Tibial nerve (tissue), 4 donors: Measurements from ENCODE around the gene NGEF. TPM values are rescaled to one million over a fixed set of nuclear protein-coding genes. Genes with fewer than 3 reads are reported as not detected.
"Not testable (repeated sequence)": the region's sequence is repeated elsewhere in the genome, so short reads cannot be mapped to it uniquely, and the experiment has no call there.

Source experiments
- DNase-seq, 2 donors: peaks; one replicate each; pipeline ENCODE4 v3.0.0-alpha.2; 2019; ENCODE audit warnings: low spot score in 2 of 2
- H3K27ac ChIP-seq, 4 donors: fragments of 200-600 bp; sonication (generic) in 3 of 4; one replicate each; pipeline ENCODE4 v1.5.1; 2017 to 2019; ENCODE audit warnings: mild to moderate bottlenecking in 1 of 4
- H3K27me3 ChIP-seq, 2 donors: fragments of 200-600 bp; sonication (generic) in 1 of 2; one replicate each; pipeline versions ENCODE4 v1.5.1 to v1.6.0; 2017 to 2019
- H3K36me3 ChIP-seq, 3 donors: fragments of 200-600 bp; sonication (generic); one replicate each; pipeline ENCODE4 v1.5.1; 2018 to 2019
- H3K4me1 ChIP-seq, 4 donors: fragments of 200-600 bp; sonication (generic) in 3 of 4; one replicate each; pipeline ENCODE4 v1.5.1; 2017 to 2019
- H3K4me3 ChIP-seq, 4 donors: fragments of 200-600 bp; sonication (generic) in 3 of 4; one replicate each; pipeline ENCODE4 v1.5.1; 2017 to 2019; ENCODE audit warnings: mild to moderate bottlenecking in 1 of 4, moderate library complexity in 1 of 4
- H3K9me3 ChIP-seq, 4 donors: fragments of 200-600 bp; sonication (generic) in 3 of 4; one replicate each; pipeline ENCODE4 v1.5.1; 2017 to 2019
- CTCF ChIP-seq, 5 experiments: fragments of 200-600 bp in 3 of 5; fragments of 450-650 bp in 2 of 5; sonication (generic) in 3 of 5; IDR thresholded peaks; one replicate each; pipeline ENCODE4 v1.5.1; 2016 to 2019; ENCODE audit warnings: antibody characterized with exemption in 5 of 5, mild to moderate bottlenecking in 3 of 5, moderate library complexity in 2 of 5
- EP300 ChIP-seq, 2 donors: sonication (generic); formaldehyde crosslinking; IDR thresholded peaks; one replicate each; pipeline ENCODE4 v1.6.1; 2017; ENCODE audit warnings: antibody characterized with exemption in 2 of 2, mild to moderate bottlenecking in 1 of 2
- POLR2A ChIP-seq, 2 donors: fragments of 450-650 bp; IDR thresholded peaks; one replicate each; pipeline ENCODE4 v1.6.1; 2017; ENCODE audit warnings: antibody characterized with exemption in 2 of 2, mild to moderate bottlenecking in 2 of 2, moderate library complexity in 2 of 2
- WGBS, 2 donors: methylation state at CpG; one replicate each; pipeline ENCODE4 v1.1.5; 2018; 5-methylcytosine and 5-hydroxymethylcytosine counted together
- total RNA-seq, 4 donors: library from RNA; depleted of rRNA; stranded (reverse); fragments of >200 nt; gene quantifications; one replicate each; pipeline ENCODE4 v1.1.0, GENCODE V29; 2016

NGEF gene
- total RNA-seq, 4 donors from 2014 or later, result 12.9 to 47.6 (median 22.7) TPM

GRCh38 chr2:232908695-232909094, 104.4 kb downstream of the NGEF start:
- peaks cover 0 to 11% (median 0%) of the 10 kb centered on the region in 4 donors for H3K9me3 ChIP-seq
- no peak for TF ChIP-seq EP300 (IDR thresholded peaks at IDR 0.05)
- no peak for TF ChIP-seq POLR2A (IDR thresholded peaks at IDR 0.05)
- no peak for TF ChIP-seq CTCF (IDR thresholded peaks at IDR 0.05)
- WGBS, 2 donors, result 71 to 74% methylated on average over 6 of the region's 6 CpGs
- H3K27ac ChIP-seq, result no peak overlapping the region
- no peaks in the 10 kb centered on the region for H3K4me1 ChIP-seq
- peaks cover 0 to 9% (median 0%) of the 10 kb centered on the region in 3 donors for H3K36me3 ChIP-seq
- no peak overlapping the region for H3K4me3 ChIP-seq
- DNase-seq, result no peak
- no peaks in the 10 kb centered on the region for H3K27me3 ChIP-seq

- H3K27ac ChIP-seq, DNase-seq, H3K27me3 ChIP-seq, H3K4me1 ChIP-seq, H3K36me3 ChIP-seq, H3K4me3 ChIP-seq: not testable (repeated sequence)
- WGBS, 2 donors, result 93 to 95% methylated on average over 9 of the region's 9 CpGs
- H3K9me3 ChIP-seq, result peaks cover 0 to 11% (median 0%) of the 10 kb centered on the region in 4 donors
Observed at GRCh38 chr2:232907718-232908085, 105.4 kb downstream of the NGEF start.

- H3K4me3 ChIP-seq, H3K4me1 ChIP-seq, H3K9me3 ChIP-seq, H3K36me3 ChIP-seq, DNase-seq, H3K27me3 ChIP-seq, H3K27ac ChIP-seq: not testable (repeated sequence)
- 56 to 58% methylated on average over 7 to 9 of the region's 10 CpGs for WGBS, 2 donors
Observed at GRCh38 chr2:232906867-232907717, 106.0 kb downstream of the NGEF start.

GRCh38 chr2:232903989-232904388, 109.1 kb downstream of the NGEF start:
- Histone ChIP-seq H3K4me3 (no peak overlapping the region), H3K27ac (no peak overlapping the region), H3K27me3 (no peaks in the 10 kb centered on the region), H3K4me1 (peaks cover 0 to 15% (median 4%) of the 10 kb centered on the region in 4 donors), H3K9me3 (no peaks in the 10 kb centered on the region), H3K36me3 (no peaks in the 10 kb centered on the region)
- WGBS, 2 donors, result 86 to 89% methylated on average over 9 of the region's 9 CpGs
- DNase-seq, result no peak
- no peak for TF ChIP-seq EP300 (IDR thresholded peaks at IDR 0.05)
- TF ChIP-seq CTCF (IDR thresholded peaks at IDR 0.05), result no peak
- TF ChIP-seq POLR2A (IDR thresholded peaks at IDR 0.05), result no peak

- no peaks in the 10 kb centered on the region for H3K9me3 ChIP-seq
- H3K4me3 ChIP-seq, result no peak overlapping the region
- no peak for TF ChIP-seq CTCF (IDR thresholded peaks at IDR 0.05)
- no peak for TF ChIP-seq POLR2A (IDR thresholded peaks at IDR 0.05)
- no peak for TF ChIP-seq EP300 (IDR thresholded peaks at IDR 0.05)
- WGBS, 2 donors, result 66 to 67% methylated on average over 23 to 25 of the region's 28 CpGs
- H3K4me1 ChIP-seq, result peaks cover 0 to 15% (median 4%) of the 10 kb centered on the region in 4 donors
- no peaks in the 10 kb centered on the region for H3K36me3 ChIP-seq
- H3K27me3 ChIP-seq, result no peaks in the 10 kb centered on the region
- DNase-seq, result no peak
- H3K27ac ChIP-seq, result peak overlapping the region in 2 of 4 donors; percentile 22 to 66
Observed at GRCh38 chr2:232901736-232902578, 111.1 kb downstream of the NGEF start.
